ENCODE measurements around the gene VDAC2.
"Not testable (repeated sequence)": the region's sequence is repeated elsewhere in the genome, so short reads cannot be mapped to it uniquely, and the experiment has no call there.

Gene VDAC2

GRCh38 chr10:75201793-75202307, 8.7 kb upstream of the VDAC2 start:
- no peak for DNase-seq

- no peak for DNase-seq
These were observed 8.1 kb upstream of the VDAC2 start for GRCh38 chr10:75202321-75203045.

- DNase-seq, result not testable (repeated sequence)
These were observed 7.5 kb upstream of the VDAC2 start for GRCh38 chr10:75203046-75203620.

GRCh38 chr10:75203724-75204123, 6.9 kb upstream of the VDAC2 start:
- DNase-seq, result no peak

GRCh38 chr10:75205908-75206307, 4.7 kb upstream of the VDAC2 start:
- DNase-seq, result no peak

- not testable (repeated sequence) for DNase-seq
These were observed 4.0 kb upstream of the VDAC2 start for GRCh38 chr10:75206638-75207037.

GRCh38 chr10:75207079-75207856, 3.3 kb upstream of the VDAC2 start:
- no peak for DNase-seq

- DNase-seq, result no peak
These were observed 2.8 kb upstream of the VDAC2 start for GRCh38 chr10:75207857-75208144.

- no peak for DNase-seq
These were observed 2.4 kb upstream of the VDAC2 start for GRCh38 chr10:75208181-75208580.

- no peak for DNase-seq
These were observed 1.3 kb upstream of the VDAC2 start for GRCh38 chr10:75209086-75209920.

- DNase-seq, result no peak
These were observed 695 bp upstream of the VDAC2 start for GRCh38 chr10:75209921-75210281.

GRCh38 chr10:75211007-75211691, 553 bp downstream of the VDAC2 start:
- DNase-seq, result no peak

- DNase-seq, result no peak
These were observed 1.7 kb downstream of the VDAC2 start for GRCh38 chr10:75212343-75212742.

GRCh38 chr10:75220274-75220673, 9.7 kb downstream of the VDAC2 start:
- no peak for DNase-seq

GRCh38 chr10:75221492-75221891, 10.9 kb downstream of the VDAC2 start:
- not testable (repeated sequence) for DNase-seq

GRCh38 chr10:75223507-75223906, 12.9 kb downstream of the VDAC2 start:
- no peak for DNase-seq

GRCh38 chr10:75226095-75226494, 15.5 kb downstream of the VDAC2 start:
- no peak for DNase-seq

GRCh38 chr10:75226656-75227055, 16.1 kb downstream of the VDAC2 start:
- no peak for DNase-seq

- no peak for DNase-seq
These were observed 17.7 kb downstream of the VDAC2 start for GRCh38 chr10:75228278-75228677.

- DNase-seq, result no peak
These were observed 18.2 kb downstream of the VDAC2 start for GRCh38 chr10:75228834-75229233.

- no peak for DNase-seq
These were observed 19.4 kb downstream of the VDAC2 start for GRCh38 chr10:75229971-75230370.

- peak; percentile 59 for DNase-seq
These were observed 20.0 kb downstream of the VDAC2 start for GRCh38 chr10:75230600-75231038.

Data from NCI-H1105 (cell line).